Activated naive CD4-positive, alpha-beta T cell treated with anti-CD3 and anti-CD28 coated beads, Interleukin-2, amount 10 ng/mL, durations not matched to agents 7 days and 5 days (primary cell): Measurements from ENCODE around the gene CFAP299.
"Not testable (repeated sequence)": the region's sequence is repeated elsewhere in the genome, so short reads cannot be mapped to it uniquely, and the experiment has no call there.

Experiments
- CTCF ChIA-PET: fragments of 350-600 bp; sonication (Branson Sonifier 250); formaldehyde crosslinking; loops from one replicate; lab custom pipeline; 2021; ENCODE audit warnings: antibody characterized with exemption; lab: Charles Lee
- DNase-seq: peaks from one replicate; pipeline ENCODE4 v3.0.0-alpha.2; 2020
- H3K27ac Mint-ChIP-seq: one replicate; pipeline ENCODE4 v1.8.0; 2021; ENCODE audit warnings: mild to moderate bottlenecking, moderate library complexity, mixed read lengths
- H3K27me3 Mint-ChIP-seq: one replicate; pipeline ENCODE4 v1.8.0; 2021; ENCODE audit warnings: mild to moderate bottlenecking, mixed read lengths
- H3K36me3 Mint-ChIP-seq: one replicate; pipeline ENCODE4 v1.8.0; 2021; ENCODE audit warnings: mixed read lengths
- H3K4me1 Mint-ChIP-seq: one replicate; pipeline ENCODE4 v1.8.0; 2021; ENCODE audit warnings: mixed read lengths
- H3K4me3 Mint-ChIP-seq: one replicate; pipeline ENCODE4 v1.8.0; 2021; ENCODE audit warnings: mild to moderate bottlenecking, moderate library complexity, mixed read lengths
- H3K9me3 Mint-ChIP-seq: one replicate; pipeline ENCODE4 v1.8.0; 2021; ENCODE audit warnings: mixed read lengths

Gene CFAP299

GRCh38 chr4:80614319-80614718 is 278.8 kb downstream of the CFAP299 start:
- H3K9me3 Mint-ChIP-seq: no peaks in the 10 kb centered on the region
- no peak overlapping the region for H3K4me3 Mint-ChIP-seq
- H3K36me3 Mint-ChIP-seq: no peaks in the 10 kb centered on the region
- no peak for DNase-seq
- H3K27ac Mint-ChIP-seq: no peak overlapping the region
- CTCF ChIA-PET: no interaction called here
- no peaks in the 10 kb centered on the region for H3K4me1 Mint-ChIP-seq
- H3K27me3 Mint-ChIP-seq: no peaks in the 10 kb centered on the region

- CTCF ChIA-PET: no interaction called here
- Mint-ChIP-seq H3K4me3 (no peak overlapping the region), H3K27ac (no peak overlapping the region), H3K9me3 (no peaks in the 10 kb centered on the region), H3K27me3 (no peaks in the 10 kb centered on the region), H3K4me1 (no peaks in the 10 kb centered on the region), H3K36me3 (no peaks in the 10 kb centered on the region)
- DNase-seq: no peak
Observed at GRCh38 chr4:80615099-80615498, 279.6 kb downstream of the CFAP299 start.

- Mint-ChIP-seq H3K9me3 (peaks cover 5% of the 10 kb centered on the region), H3K4me1 (no peaks in the 10 kb centered on the region), H3K27me3 (no peaks in the 10 kb centered on the region), H3K4me3 (no peak overlapping the region), H3K27ac (no peak overlapping the region), H3K36me3 (peaks cover under 1% of the 10 kb centered on the region)
- no peak for DNase-seq
- CTCF ChIA-PET: no interaction called here
Observed at GRCh38 chr4:80619070-80619674, 283.6 kb downstream of the CFAP299 start.

- no peak overlapping the region for H3K27ac Mint-ChIP-seq
- H3K4me1 Mint-ChIP-seq: no peaks in the 10 kb centered on the region
- H3K9me3 Mint-ChIP-seq: no peaks in the 10 kb centered on the region
- H3K36me3 Mint-ChIP-seq: no peaks in the 10 kb centered on the region
- CTCF ChIA-PET: no interaction called here
- H3K4me3 Mint-ChIP-seq: no peak overlapping the region
- no peak for DNase-seq
- no peaks in the 10 kb centered on the region for H3K27me3 Mint-ChIP-seq
Observed at GRCh38 chr4:80631861-80632260, 296.3 kb downstream of the CFAP299 start.

- no peak for DNase-seq
- Mint-ChIP-seq H3K9me3 (no peaks in the 10 kb centered on the region), H3K4me3 (no peak overlapping the region), H3K4me1 (no peaks in the 10 kb centered on the region), H3K36me3 (no peaks in the 10 kb centered on the region), H3K27me3 (no peaks in the 10 kb centered on the region), H3K27ac (no peak overlapping the region)
- CTCF ChIA-PET: no interaction called here
Observed at GRCh38 chr4:80637190-80637589, 301.7 kb downstream of the CFAP299 start.

GRCh38 chr4:80646061-80646460 is 310.5 kb downstream of the CFAP299 start:
- DNase-seq: no peak
- Mint-ChIP-seq H3K27ac (no peak overlapping the region), H3K4me1 (no peaks in the 10 kb centered on the region), H3K27me3 (no peaks in the 10 kb centered on the region), H3K9me3 (no peaks in the 10 kb centered on the region), H3K4me3 (no peak overlapping the region), H3K36me3 (no peaks in the 10 kb centered on the region)
- CTCF ChIA-PET: no interaction called here

GRCh38 chr4:80655662-80656061 is 320.1 kb downstream of the CFAP299 start:
- no peak for DNase-seq
- H3K4me3 Mint-ChIP-seq: no peak overlapping the region
- H3K9me3 Mint-ChIP-seq: no peaks in the 10 kb centered on the region
- no peaks in the 10 kb centered on the region for H3K27me3 Mint-ChIP-seq
- no peaks in the 10 kb centered on the region for H3K36me3 Mint-ChIP-seq
- no peak overlapping the region for H3K27ac Mint-ChIP-seq
- no peaks in the 10 kb centered on the region for H3K4me1 Mint-ChIP-seq
- CTCF ChIA-PET: no interaction called here

- CTCF ChIA-PET, H3K36me3 Mint-ChIP-seq, H3K27ac Mint-ChIP-seq, H3K4me3 Mint-ChIP-seq, H3K4me1 Mint-ChIP-seq, DNase-seq, H3K9me3 Mint-ChIP-seq, H3K27me3 Mint-ChIP-seq: not testable (repeated sequence)
Observed at GRCh38 chr4:80670118-80670517, 334.6 kb downstream of the CFAP299 start.

- CTCF ChIA-PET: no interaction called here
- Mint-ChIP-seq H3K4me3 (no peak overlapping the region), H3K9me3 (no peaks in the 10 kb centered on the region), H3K27ac (no peak overlapping the region), H3K36me3 (no peaks in the 10 kb centered on the region), H3K27me3 (no peaks in the 10 kb centered on the region), H3K4me1 (peaks cover 3% of the 10 kb centered on the region)
- no peak for DNase-seq
Observed at GRCh38 chr4:80678413-80678812, 342.9 kb downstream of the CFAP299 start.

GRCh38 chr4:80680934-80681333 is 345.4 kb downstream of the CFAP299 start:
- Mint-ChIP-seq H3K4me1 (peaks cover 3% of the 10 kb centered on the region), H3K27ac (no peak overlapping the region)

GRCh38 chr4:80685214-80685613 is 349.7 kb downstream of the CFAP299 start:
- H3K27me3 Mint-ChIP-seq: no peaks in the 10 kb centered on the region
- no peaks in the 10 kb centered on the region for H3K9me3 Mint-ChIP-seq
- H3K4me1 Mint-ChIP-seq: no peaks in the 10 kb centered on the region
- H3K27ac Mint-ChIP-seq: no peak overlapping the region
- DNase-seq: no peak
- H3K36me3 Mint-ChIP-seq: no peaks in the 10 kb centered on the region
- no peak overlapping the region for H3K4me3 Mint-ChIP-seq
- CTCF ChIA-PET: interaction anchor here (1.2 kb wide), 1 partner anchor 355 kb away, joined by 3 read pairs; no protein-coding TSS in a partner anchor

More at GRCh38 chr4:80680934-80681333, 345.4 kb downstream of the CFAP299 start:
- CTCF ChIA-PET: no interaction called here
- Mint-ChIP-seq H3K9me3 (no peaks in the 10 kb centered on the region), H3K36me3 (no peaks in the 10 kb centered on the region), H3K27me3 (no peaks in the 10 kb centered on the region), H3K4me3 (no peak overlapping the region)
- no peak for DNase-seq

GRCh38 chr4:80687736-80688135 is 352.2 kb downstream of the CFAP299 start:
- H3K27me3 Mint-ChIP-seq, DNase-seq, CTCF ChIA-PET, H3K4me1 Mint-ChIP-seq, H3K27ac Mint-ChIP-seq, H3K36me3 Mint-ChIP-seq, H3K9me3 Mint-ChIP-seq, H3K4me3 Mint-ChIP-seq: not testable (repeated sequence)

- H3K27ac Mint-ChIP-seq: no peak overlapping the region
- CTCF ChIA-PET: no interaction called here
- H3K4me1 Mint-ChIP-seq: no peaks in the 10 kb centered on the region
- H3K27me3 Mint-ChIP-seq: no peaks in the 10 kb centered on the region
- DNase-seq: no peak
- H3K9me3 Mint-ChIP-seq: no peaks in the 10 kb centered on the region
- H3K4me3 Mint-ChIP-seq: no peak overlapping the region
- no peaks in the 10 kb centered on the region for H3K36me3 Mint-ChIP-seq
Observed at GRCh38 chr4:80694171-80694570, 358.6 kb downstream of the CFAP299 start.

GRCh38 chr4:80705311-80705710 is 369.8 kb downstream of the CFAP299 start:
- no peaks in the 10 kb centered on the region for H3K27me3 Mint-ChIP-seq
- H3K27ac Mint-ChIP-seq: no peak overlapping the region
- CTCF ChIA-PET: no interaction called here
- H3K36me3 Mint-ChIP-seq: no peaks in the 10 kb centered on the region
- peaks cover 3% of the 10 kb centered on the region for H3K4me1 Mint-ChIP-seq
- H3K9me3 Mint-ChIP-seq: no peaks in the 10 kb centered on the region
- no peak for DNase-seq
- H3K4me3 Mint-ChIP-seq: no peak overlapping the region

GRCh38 chr4:80709082-80709869 is 373.7 kb downstream of the CFAP299 start:
- no peak overlapping the region for H3K27ac Mint-ChIP-seq
- no peak overlapping the region for H3K4me3 Mint-ChIP-seq
- CTCF ChIA-PET: interaction anchor here (1.1 kb wide), 1 partner anchor 281 kb away, joined by 3 read pairs; no protein-coding TSS in a partner anchor
- no peaks in the 10 kb centered on the region for H3K36me3 Mint-ChIP-seq
- H3K4me1 Mint-ChIP-seq: peaks cover 3% of the 10 kb centered on the region
- H3K27me3 Mint-ChIP-seq: no peaks in the 10 kb centered on the region
- no peaks in the 10 kb centered on the region for H3K9me3 Mint-ChIP-seq
- no peak for DNase-seq
